Endothelial cell of umbilical vein (primary cell): Measurements from ENCODE around the gene RGS6. TPM values are rescaled to one million over a fixed set of nuclear protein-coding genes. Genes with fewer than 3 reads are reported as not detected.

Experiments
- BruUV-seq: library from RNA; stranded (reverse); fragments of 400-500 nt; replicated peaks from 2 replicates; lab custom pipeline; 2021; lab: Mats Ljungman, UMichigan
- CTCF ChIA-PET: fragments of 300-600, 350-600 bp; sonication (Branson Sonifier 250); formaldehyde crosslinking; loops from one replicate; lab custom pipeline; 2021; ENCODE audit warnings: antibody characterized with exemption, inconsistent platforms; lab: Charles Lee
- POLR2A ChIA-PET: fragments of 300-600, 350-600 bp; sonication (Branson Sonifier 250); formaldehyde crosslinking; loops from one replicate; lab custom pipeline; 2021; ENCODE audit warnings: antibody characterized with exemption, inconsistent platforms; lab: Charles Lee
- DNase-seq: peaks from one replicate; pipeline ENCODE4 v3.0.0-alpha.2; 2011; ENCODE audit warnings: low read depth, low spot score
- FAIRE-seq: peaks from 2 replicates; lab custom pipeline; 2011; peaks lifted over from hg19 to GRCh38; lab: Jason Lieb, UNC
- H2AFZ ChIP-seq: 2 replicates; pipeline ENCODE4 v1.6.0; 2012; ENCODE audit warnings: low read depth, low read length, control low read depth, inconsistent platforms
- H3K27ac ChIP-seq: 2 replicates; pipeline ENCODE4 v1.5.1; 2011; ENCODE audit warnings: low read depth, mild to moderate bottlenecking, control low read depth, low read length, moderate library complexity; ENCODE audit not compliant: insufficient read depth
- H3K27me3 ChIP-seq, 2 experiments: 2 replicates each; pipeline versions ENCODE4 v1.6.0 to v1.6.1; 2011; ENCODE audit warnings: low read length in 2 of 2, mixed read lengths in 1 of 2; ENCODE audit not compliant: control insufficient read depth in 2 of 2, insufficient read depth in 2 of 2
- H3K36me3 ChIP-seq, 2 experiments: 2 replicates in 1 of 2; 3 replicates in 1 of 2; pipeline ENCODE4 v1.5.1; 2011; ENCODE audit warnings: low read length in 2 of 2, mild to moderate bottlenecking in 1 of 2, moderate library complexity in 1 of 2; ENCODE audit not compliant: control insufficient read depth in 2 of 2, insufficient read depth in 2 of 2; ENCODE audit errors: extremely low read depth in 1 of 2
- H3K4me1 ChIP-seq: 3 replicates; pipeline ENCODE4 v1.5.1; 2011; ENCODE audit warnings: mild to moderate bottlenecking, low read length; ENCODE audit not compliant: control insufficient read depth, insufficient read depth; ENCODE audit errors: extremely low read depth
- H3K4me2 ChIP-seq: 2 replicates; pipeline ENCODE4 v1.6.1; 2011; ENCODE audit warnings: low read length, control low read depth, mixed read lengths; ENCODE audit not compliant: insufficient read depth
- H3K4me3 ChIP-seq, 3 experiments: fragments of 200-600 bp in 1 of 3; sonication (generic), shearing (Covaris generic) in 1 of 3; replicated peaks in 1 of 3; 2 replicates each; pipeline ENCODE4 v1.5.1; 2011 to 2016; ENCODE audit warnings: control low read depth in 3 of 3, low read length in 3 of 3, mild to moderate bottlenecking in 2 of 3, inconsistent platforms in 1 of 3, low read depth in 1 of 3, moderate library complexity in 1 of 3; ENCODE audit not compliant: insufficient read depth in 1 of 3
- H3K79me2 ChIP-seq: 2 replicates; pipeline ENCODE4 v1.6.0; 2012; ENCODE audit warnings: low read length, inconsistent platforms; ENCODE audit not compliant: control insufficient read depth, insufficient read depth
- H3K9ac ChIP-seq: replicated peaks from 2 replicates; pipeline ENCODE3; 2011; ENCODE audit warnings: low read length, control low read depth; ENCODE audit not compliant: insufficient read depth; ENCODE audit errors: extremely low read depth
- H3K9me1 ChIP-seq: replicated peaks from 3 replicates; pipeline ENCODE4 v1.6.0; 2011; ENCODE audit warnings: mild to moderate bottlenecking, low read length; ENCODE audit not compliant: control insufficient read depth, insufficient read depth; ENCODE audit errors: extremely low read depth
- H3K9me3 ChIP-seq: replicated peaks from 2 replicates; pipeline ENCODE4 v1.5.1; 2012; ENCODE audit warnings: low read length, inconsistent platforms; ENCODE audit not compliant: control insufficient read depth, insufficient read depth
- H4K20me1 ChIP-seq: replicated peaks from 2 replicates; pipeline ENCODE3; 2011; ENCODE audit warnings: mild to moderate bottlenecking, low read length; ENCODE audit not compliant: control insufficient read depth, insufficient read depth; ENCODE audit errors: extremely low read depth
- EZH2 ChIP-seq: IDR thresholded peaks from 2 replicates; pipeline ENCODE4 v1.6.1; 2012; ENCODE audit warnings: borderline replicate concordance, low read depth, mild to moderate bottlenecking, moderate library complexity, low read length, inconsistent platforms; ENCODE audit not compliant: severe bottlenecking
- FOS ChIP-seq: IDR thresholded peaks from 2 replicates; pipeline ENCODE4 v1.6.1; 2011; ENCODE audit warnings: mild to moderate bottlenecking, low read length, moderate library complexity, borderline replicate concordance; ENCODE audit not compliant: insufficient read depth
- GATA2 ChIP-seq: IDR thresholded peaks from 2 replicates; pipeline ENCODE4 v1.7.0; 2011; ENCODE audit warnings: low read depth, mild to moderate bottlenecking, moderate library complexity, mixed read lengths, low read length; ENCODE audit not compliant: insufficient read length, insufficient read depth
- JUN ChIP-seq: IDR thresholded peaks from 2 replicates; pipeline ENCODE4 v1.6.1; 2011; ENCODE audit warnings: borderline replicate concordance, low read depth; ENCODE audit not compliant: insufficient read length, insufficient read depth
- MYC ChIP-seq: IDR thresholded peaks from one replicate; pipeline ENCODE4 v1.6.1; 2011; ENCODE audit warnings: mild to moderate bottlenecking, low read depth, low read length
- POLR2A ChIP-seq: IDR thresholded peaks from 2 replicates; pipeline ENCODE4 v1.6.1; 2012; ENCODE audit warnings: low read depth, mild to moderate bottlenecking, control low read depth, low read length
- POLR2AphosphoS5 ChIP-seq: IDR thresholded peaks from 2 replicates; pipeline ENCODE4 v1.6.1; 2012; ENCODE audit warnings: low read depth, mild to moderate bottlenecking, control low read depth, low read length, moderate library complexity; ENCODE audit not compliant: insufficient read depth
- dilution Hi-C: fragments of 300-500 bp; cut with MboI; formaldehyde crosslinking; loops from one replicate; pipeline ENCODE4 v1.15.0; 2019; ENCODE audit warnings: low sequenced_read_pairs; ENCODE audit not compliant: extremely low pct_ligation_motif_present
- intact Hi-C: fragments of 100-400 bp; cut with micrococcal nuclease; formaldehyde crosslinking; loops from one replicate; pipeline ENCODE4 v1.10.0; 2022
- polyA plus RNA-seq, 4 experiments: library from polyadenylated mRNA; depleted of rRNA in 3 of 4; stranded (reverse) in 3 of 4; unstranded in 1 of 4; fragments of >200 nt; gene quantifications; 2 replicates each; pipeline versions ENCODE4 v1.2.1 to v1.2.3, GENCODE V29; 2011 to 2012; ENCODE audit warnings: missing spikeins in 1 of 4
- total RNA-seq: library from RNA; stranded (reverse); gene quantifications from 2 replicates; pipeline ENCODE4 v1.2.3, GENCODE V29; 2021
- TF ChIP-seq, protein P1 (sequence below): IDR thresholded peaks from 2 replicates; pipeline ENCODE4 v1.6.1; 2011; ENCODE audit not compliant: insufficient read depth, insufficient read length
- TF ChIP-seq, protein P2 (sequence below), 2 donors: IDR thresholded peaks; 1 replicate in 1 of 2; 2 replicates in 1 of 2; pipeline ENCODE4 v1.5.1; 2011; ENCODE audit warnings: low read length in 2 of 2, mild to moderate bottlenecking in 2 of 2, moderate library complexity in 2 of 2, control low read depth in 1 of 2, inconsistent platforms in 1 of 2, low read depth in 1 of 2; ENCODE audit not compliant: insufficient read depth in 1 of 2; ENCODE audit errors: extremely low read depth in 1 of 2

RGS6 gene
- total and polyA plus RNA-seq, 2 donors (not counting 3 experiments of a cell fraction or from before 2014, with no cell fraction given), result not detected

DNA sequence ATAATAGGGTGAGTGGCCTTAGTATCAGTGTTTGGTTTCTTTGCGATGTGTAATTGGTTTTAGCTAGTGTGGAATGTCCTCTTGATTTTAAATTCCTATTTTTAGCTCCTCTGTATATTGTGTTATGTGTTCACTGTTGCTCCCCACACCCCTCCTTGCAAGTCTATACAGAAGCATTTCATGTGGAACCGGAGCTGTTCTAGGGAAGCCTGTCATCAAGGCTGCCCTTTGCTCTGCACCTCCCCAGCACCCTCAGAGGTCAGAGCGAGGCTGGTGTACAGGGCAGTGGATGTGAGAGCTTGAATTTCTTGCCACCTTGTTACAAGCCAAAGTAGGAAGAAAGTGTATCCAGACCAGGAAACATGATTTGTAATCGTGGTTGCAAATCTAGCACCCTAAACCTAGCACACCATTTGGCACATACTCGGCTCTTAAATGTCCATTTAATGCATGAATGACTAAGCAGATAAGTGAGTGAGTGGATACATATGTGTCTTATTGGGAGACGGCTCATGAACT lies 376.8 kb downstream of the RGS6 start:
- no peaks in the 10 kb centered on the region for H4K20me1 ChIP-seq
- POLR2A ChIA-PET, result no interaction called here
- H2AFZ ChIP-seq, result no peak overlapping the region
- H3K36me3 ChIP-seq, result no peaks in the 10 kb centered on the region
- intact Hi-C loops, result no loop called here
- FAIRE-seq (no peak), DNase-seq (no peak)
- no peak overlapping the region for H3K4me2 ChIP-seq
- no peaks in the 10 kb centered on the region for H3K27me3 ChIP-seq
- CTCF ChIA-PET, result no interaction called here
- BruUV-seq, result no TSS peak
- no peak overlapping the region for H3K9ac ChIP-seq
- no peaks in the 10 kb centered on the region for H3K9me3 ChIP-seq
- no peaks in the 10 kb centered on the region for H3K4me1 ChIP-seq
- TF ChIP-seq EZH2, result no peak
- no peak for TF ChIP-seq MYC
- no peak for TF ChIP-seq FOS
- TF ChIP-seq, protein P1, sequence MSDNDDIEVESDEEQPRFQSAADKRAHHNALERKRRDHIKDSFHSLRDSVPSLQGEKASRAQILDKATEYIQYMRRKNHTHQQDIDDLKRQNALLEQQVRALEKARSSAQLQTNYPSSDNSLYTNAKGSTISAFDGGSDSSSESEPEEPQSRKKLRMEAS, result no peak
- TF ChIP-seq GATA2, result no peak
- TF ChIP-seq JUN, result no peak
- H3K4me3 ChIP-seq, result no peak overlapping the region
- no peaks in the 10 kb centered on the region for H3K9me1 ChIP-seq
- H3K79me2 ChIP-seq, result no peaks in the 10 kb centered on the region
- dilution Hi-C loops, result no loop called here
- no peak overlapping the region for H3K27ac ChIP-seq

DNA sequence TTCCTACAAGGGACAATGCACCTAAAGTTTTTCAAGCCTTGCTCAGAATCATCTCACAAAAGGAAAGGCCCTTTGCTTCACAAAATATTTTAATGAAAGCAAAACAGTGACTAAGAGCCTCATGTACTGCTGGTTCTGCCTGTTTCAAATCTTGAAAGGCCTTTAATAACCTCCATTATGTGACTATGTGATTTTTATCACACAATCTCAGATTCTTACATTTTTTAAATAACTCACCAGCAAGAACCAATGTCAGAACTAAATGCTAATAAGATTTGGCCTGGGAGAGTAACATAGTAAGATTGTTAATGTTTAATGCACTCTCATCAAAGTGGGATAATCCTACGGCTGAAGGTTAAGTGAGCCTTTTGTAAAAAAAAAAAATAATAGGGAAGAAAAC lies 378.9 kb downstream of the RGS6 start:
- no peak for FAIRE-seq

More for the DNA sequence above, 378.9 kb downstream of the RGS6 start:
- H3K9me3 ChIP-seq, result no peaks in the 10 kb centered on the region
- intact Hi-C loops, result no loop called here
- no peak overlapping the region for H3K9ac ChIP-seq
- dilution Hi-C loops, result no loop called here
- DNase-seq, result no peak
- H3K9me1 ChIP-seq, result no peaks in the 10 kb centered on the region
- ChIA-PET CTCF (no interaction called here), POLR2A (no interaction called here)
- no peak for TF ChIP-seq MYC
- no peak for TF ChIP-seq POLR2A
- TF ChIP-seq, protein P2, sequence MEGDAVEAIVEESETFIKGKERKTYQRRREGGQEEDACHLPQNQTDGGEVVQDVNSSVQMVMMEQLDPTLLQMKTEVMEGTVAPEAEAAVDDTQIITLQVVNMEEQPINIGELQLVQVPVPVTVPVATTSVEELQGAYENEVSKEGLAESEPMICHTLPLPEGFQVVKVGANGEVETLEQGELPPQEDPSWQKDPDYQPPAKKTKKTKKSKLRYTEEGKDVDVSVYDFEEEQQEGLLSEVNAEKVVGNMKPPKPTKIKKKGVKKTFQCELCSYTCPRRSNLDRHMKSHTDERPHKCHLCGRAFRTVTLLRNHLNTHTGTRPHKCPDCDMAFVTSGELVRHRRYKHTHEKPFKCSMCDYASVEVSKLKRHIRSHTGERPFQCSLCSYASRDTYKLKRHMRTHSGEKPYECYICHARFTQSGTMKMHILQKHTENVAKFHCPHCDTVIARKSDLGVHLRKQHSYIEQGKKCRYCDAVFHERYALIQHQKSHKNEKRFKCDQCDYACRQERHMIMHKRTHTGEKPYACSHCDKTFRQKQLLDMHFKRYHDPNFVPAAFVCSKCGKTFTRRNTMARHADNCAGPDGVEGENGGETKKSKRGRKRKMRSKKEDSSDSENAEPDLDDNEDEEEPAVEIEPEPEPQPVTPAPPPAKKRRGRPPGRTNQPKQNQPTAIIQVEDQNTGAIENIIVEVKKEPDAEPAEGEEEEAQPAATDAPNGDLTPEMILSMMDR (IDR thresholded peaks at IDR 0.05; ENCODE audit: extremely low read depth in 1 of 2, insufficient read depth in 1 of 2, low read depth in 1 of 2, low read length in 2 of 2), result no peak
- no peak for TF ChIP-seq JUN
- TF ChIP-seq, protein P1, result no peak
- no peak for TF ChIP-seq GATA2
- no peak for TF ChIP-seq POLR2AphosphoS5
- TF ChIP-seq EZH2, result no peak
- no peak for TF ChIP-seq FOS
- H3K27ac ChIP-seq, result no peak overlapping the region
- no peaks in the 10 kb centered on the region for H4K20me1 ChIP-seq
- no peak overlapping the region for H2AFZ ChIP-seq
- H3K4me3 ChIP-seq, result no peak overlapping the region
- H3K4me1 ChIP-seq, result no peaks in the 10 kb centered on the region
- H3K36me3 ChIP-seq, result no peaks in the 10 kb centered on the region
- no TSS peak for BruUV-seq
- H3K27me3 ChIP-seq, result no peaks in the 10 kb centered on the region
- no peak overlapping the region for H3K4me2 ChIP-seq
- H3K79me2 ChIP-seq, result no peaks in the 10 kb centered on the region
